WTC11 (cell line): ENCODE results near the gene PROKR2.

Experiments
- OVOL2 ChIP-seq: fragments of 250-450 bp; sonication (Bioruptor Pico); IDR thresholded peaks from 2 replicates; pipeline ENCODE4 v1.9.0; 2021; ENCODE audit warnings: mild to moderate bottlenecking, borderline replicate concordance
- TF ChIP-seq, protein P1 (sequence below): fragments of 200-600 bp; IDR thresholded peaks from 2 replicates; pipeline ENCODE4 v1.8.0; 2022; ENCODE audit warnings: antibody characterized with exemption
- TF ChIP-seq, protein P2 (sequence below): sonication (generic); formaldehyde crosslinking; IDR thresholded peaks from 2 replicates; pipeline ENCODE4 v1.8.0; 2023; ENCODE audit warnings: missing genetic modification reagents, mild to moderate bottlenecking, borderline replicate concordance
- TF ChIP-seq, protein P3 (sequence below): sonication (generic); formaldehyde crosslinking; IDR thresholded peaks from 2 replicates; pipeline ENCODE4 v1.8.0; 2023; ENCODE audit warnings: mild to moderate bottlenecking, missing genetic modification reagents

DNA sequence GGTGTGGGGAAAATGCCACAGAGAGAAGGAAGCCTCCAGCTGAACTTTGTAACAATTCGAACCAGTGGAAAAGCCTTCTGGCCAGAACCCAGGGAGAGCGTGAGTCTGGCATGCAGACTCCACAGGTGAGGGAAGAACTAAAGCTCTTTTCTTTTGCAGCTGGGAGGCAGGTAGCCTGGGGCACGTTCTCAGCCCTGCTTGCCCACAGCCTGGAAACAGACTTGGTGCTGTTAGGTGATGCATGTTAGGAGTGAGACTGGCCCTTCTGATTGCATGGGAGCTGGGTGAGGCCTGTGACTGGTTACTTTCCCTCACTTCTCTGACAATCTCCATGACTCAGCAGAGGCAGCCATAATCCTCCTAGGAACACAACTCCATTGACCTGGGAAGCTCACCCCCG lies 34.2 kb downstream of the PROKR2 start:
- TF ChIP-seq, protein P1, sequence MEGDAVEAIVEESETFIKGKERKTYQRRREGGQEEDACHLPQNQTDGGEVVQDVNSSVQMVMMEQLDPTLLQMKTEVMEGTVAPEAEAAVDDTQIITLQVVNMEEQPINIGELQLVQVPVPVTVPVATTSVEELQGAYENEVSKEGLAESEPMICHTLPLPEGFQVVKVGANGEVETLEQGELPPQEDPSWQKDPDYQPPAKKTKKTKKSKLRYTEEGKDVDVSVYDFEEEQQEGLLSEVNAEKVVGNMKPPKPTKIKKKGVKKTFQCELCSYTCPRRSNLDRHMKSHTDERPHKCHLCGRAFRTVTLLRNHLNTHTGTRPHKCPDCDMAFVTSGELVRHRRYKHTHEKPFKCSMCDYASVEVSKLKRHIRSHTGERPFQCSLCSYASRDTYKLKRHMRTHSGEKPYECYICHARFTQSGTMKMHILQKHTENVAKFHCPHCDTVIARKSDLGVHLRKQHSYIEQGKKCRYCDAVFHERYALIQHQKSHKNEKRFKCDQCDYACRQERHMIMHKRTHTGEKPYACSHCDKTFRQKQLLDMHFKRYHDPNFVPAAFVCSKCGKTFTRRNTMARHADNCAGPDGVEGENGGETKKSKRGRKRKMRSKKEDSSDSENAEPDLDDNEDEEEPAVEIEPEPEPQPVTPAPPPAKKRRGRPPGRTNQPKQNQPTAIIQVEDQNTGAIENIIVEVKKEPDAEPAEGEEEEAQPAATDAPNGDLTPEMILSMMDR = no peak
- TF ChIP-seq OVOL2 = no peak
- TF ChIP-seq, protein P2, sequence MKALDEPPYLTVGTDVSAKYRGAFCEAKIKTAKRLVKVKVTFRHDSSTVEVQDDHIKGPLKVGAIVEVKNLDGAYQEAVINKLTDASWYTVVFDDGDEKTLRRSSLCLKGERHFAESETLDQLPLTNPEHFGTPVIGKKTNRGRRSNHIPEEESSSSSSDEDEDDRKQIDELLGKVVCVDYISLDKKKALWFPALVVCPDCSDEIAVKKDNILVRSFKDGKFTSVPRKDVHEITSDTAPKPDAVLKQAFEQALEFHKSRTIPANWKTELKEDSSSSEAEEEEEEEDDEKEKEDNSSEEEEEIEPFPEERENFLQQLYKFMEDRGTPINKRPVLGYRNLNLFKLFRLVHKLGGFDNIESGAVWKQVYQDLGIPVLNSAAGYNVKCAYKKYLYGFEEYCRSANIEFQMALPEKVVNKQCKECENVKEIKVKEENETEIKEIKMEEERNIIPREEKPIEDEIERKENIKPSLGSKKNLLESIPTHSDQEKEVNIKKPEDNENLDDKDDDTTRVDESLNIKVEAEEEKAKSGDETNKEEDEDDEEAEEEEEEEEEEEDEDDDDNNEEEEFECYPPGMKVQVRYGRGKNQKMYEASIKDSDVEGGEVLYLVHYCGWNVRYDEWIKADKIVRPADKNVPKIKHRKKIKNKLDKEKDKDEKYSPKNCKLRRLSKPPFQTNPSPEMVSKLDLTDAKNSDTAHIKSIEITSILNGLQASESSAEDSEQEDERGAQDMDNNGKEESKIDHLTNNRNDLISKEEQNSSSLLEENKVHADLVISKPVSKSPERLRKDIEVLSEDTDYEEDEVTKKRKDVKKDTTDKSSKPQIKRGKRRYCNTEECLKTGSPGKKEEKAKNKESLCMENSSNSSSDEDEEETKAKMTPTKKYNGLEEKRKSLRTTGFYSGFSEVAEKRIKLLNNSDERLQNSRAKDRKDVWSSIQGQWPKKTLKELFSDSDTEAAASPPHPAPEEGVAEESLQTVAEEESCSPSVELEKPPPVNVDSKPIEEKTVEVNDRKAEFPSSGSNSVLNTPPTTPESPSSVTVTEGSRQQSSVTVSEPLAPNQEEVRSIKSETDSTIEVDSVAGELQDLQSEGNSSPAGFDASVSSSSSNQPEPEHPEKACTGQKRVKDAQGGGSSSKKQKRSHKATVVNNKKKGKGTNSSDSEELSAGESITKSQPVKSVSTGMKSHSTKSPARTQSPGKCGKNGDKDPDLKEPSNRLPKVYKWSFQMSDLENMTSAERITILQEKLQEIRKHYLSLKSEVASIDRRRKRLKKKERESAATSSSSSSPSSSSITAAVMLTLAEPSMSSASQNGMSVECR (CRISPR knock-in tag) = no peak
- TF ChIP-seq, protein P3, sequence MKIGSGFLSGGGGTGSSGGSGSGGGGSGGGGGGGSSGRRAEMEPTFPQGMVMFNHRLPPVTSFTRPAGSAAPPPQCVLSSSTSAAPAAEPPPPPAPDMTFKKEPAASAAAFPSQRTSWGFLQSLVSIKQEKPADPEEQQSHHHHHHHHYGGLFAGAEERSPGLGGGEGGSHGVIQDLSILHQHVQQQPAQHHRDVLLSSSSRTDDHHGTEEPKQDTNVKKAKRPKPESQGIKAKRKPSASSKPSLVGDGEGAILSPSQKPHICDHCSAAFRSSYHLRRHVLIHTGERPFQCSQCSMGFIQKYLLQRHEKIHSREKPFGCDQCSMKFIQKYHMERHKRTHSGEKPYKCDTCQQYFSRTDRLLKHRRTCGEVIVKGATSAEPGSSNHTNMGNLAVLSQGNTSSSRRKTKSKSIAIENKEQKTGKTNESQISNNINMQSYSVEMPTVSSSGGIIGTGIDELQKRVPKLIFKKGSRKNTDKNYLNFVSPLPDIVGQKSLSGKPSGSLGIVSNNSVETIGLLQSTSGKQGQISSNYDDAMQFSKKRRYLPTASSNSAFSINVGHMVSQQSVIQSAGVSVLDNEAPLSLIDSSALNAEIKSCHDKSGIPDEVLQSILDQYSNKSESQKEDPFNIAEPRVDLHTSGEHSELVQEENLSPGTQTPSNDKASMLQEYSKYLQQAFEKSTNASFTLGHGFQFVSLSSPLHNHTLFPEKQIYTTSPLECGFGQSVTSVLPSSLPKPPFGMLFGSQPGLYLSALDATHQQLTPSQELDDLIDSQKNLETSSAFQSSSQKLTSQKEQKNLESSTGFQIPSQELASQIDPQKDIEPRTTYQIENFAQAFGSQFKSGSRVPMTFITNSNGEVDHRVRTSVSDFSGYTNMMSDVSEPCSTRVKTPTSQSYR (CRISPR knock-in tag) = no peak
